Endothelial cell of umbilical vein (primary cell): ENCODE results near the gene ADAP2. TPM values are rescaled to one million over a fixed set of nuclear protein-coding genes. Genes with fewer than 3 reads are reported as not detected.

Source experiments
- BruUV-seq: library from RNA; stranded (reverse); fragments of 400-500 nt; replicated peaks from 2 replicates; lab custom pipeline; 2021; lab: Mats Ljungman, UMichigan
- CTCF ChIA-PET: fragments of 300-600, 350-600 bp; sonication (Branson Sonifier 250); formaldehyde crosslinking; loops from one replicate; lab custom pipeline; 2021; ENCODE audit warnings: antibody characterized with exemption, inconsistent platforms; lab: Charles Lee
- POLR2A ChIA-PET: fragments of 300-600, 350-600 bp; sonication (Branson Sonifier 250); formaldehyde crosslinking; loops from one replicate; lab custom pipeline; 2021; ENCODE audit warnings: antibody characterized with exemption, inconsistent platforms; lab: Charles Lee
- DNase-seq: peaks from one replicate; pipeline ENCODE4 v3.0.0-alpha.2; 2011; ENCODE audit warnings: low read depth, low spot score
- FAIRE-seq: peaks from 2 replicates; lab custom pipeline; 2011; peaks lifted over from hg19 to GRCh38; lab: Jason Lieb, UNC
- H2AFZ ChIP-seq: 2 replicates; pipeline ENCODE4 v1.6.0; 2012; ENCODE audit warnings: low read depth, low read length, control low read depth, inconsistent platforms
- H3K27ac ChIP-seq: 2 replicates; pipeline ENCODE4 v1.5.1; 2011; ENCODE audit warnings: low read depth, mild to moderate bottlenecking, control low read depth, low read length, moderate library complexity; ENCODE audit not compliant: insufficient read depth
- H3K27me3 ChIP-seq, 2 experiments: 2 replicates each; pipeline versions ENCODE4 v1.6.0 to v1.6.1; 2011; ENCODE audit warnings: low read length in 2 of 2, mixed read lengths in 1 of 2; ENCODE audit not compliant: control insufficient read depth in 2 of 2, insufficient read depth in 2 of 2
- H3K36me3 ChIP-seq, 2 experiments: 2 replicates in 1 of 2; 3 replicates in 1 of 2; pipeline ENCODE4 v1.5.1; 2011; ENCODE audit warnings: low read length in 2 of 2, mild to moderate bottlenecking in 1 of 2, moderate library complexity in 1 of 2; ENCODE audit not compliant: control insufficient read depth in 2 of 2, insufficient read depth in 2 of 2; ENCODE audit errors: extremely low read depth in 1 of 2
- H3K4me1 ChIP-seq: 3 replicates; pipeline ENCODE4 v1.5.1; 2011; ENCODE audit warnings: mild to moderate bottlenecking, low read length; ENCODE audit not compliant: control insufficient read depth, insufficient read depth; ENCODE audit errors: extremely low read depth
- H3K4me2 ChIP-seq: 2 replicates; pipeline ENCODE4 v1.6.1; 2011; ENCODE audit warnings: low read length, control low read depth, mixed read lengths; ENCODE audit not compliant: insufficient read depth
- H3K4me3 ChIP-seq, 3 experiments: fragments of 200-600 bp in 1 of 3; sonication (generic), shearing (Covaris generic) in 1 of 3; replicated peaks in 1 of 3; 2 replicates each; pipeline ENCODE4 v1.5.1; 2011 to 2016; ENCODE audit warnings: control low read depth in 3 of 3, low read length in 3 of 3, mild to moderate bottlenecking in 2 of 3, inconsistent platforms in 1 of 3, low read depth in 1 of 3, moderate library complexity in 1 of 3; ENCODE audit not compliant: insufficient read depth in 1 of 3
- H3K79me2 ChIP-seq: 2 replicates; pipeline ENCODE4 v1.6.0; 2012; ENCODE audit warnings: low read length, inconsistent platforms; ENCODE audit not compliant: control insufficient read depth, insufficient read depth
- H3K9ac ChIP-seq: replicated peaks from 2 replicates; pipeline ENCODE3; 2011; ENCODE audit warnings: low read length, control low read depth; ENCODE audit not compliant: insufficient read depth; ENCODE audit errors: extremely low read depth
- H3K9me1 ChIP-seq: replicated peaks from 3 replicates; pipeline ENCODE4 v1.6.0; 2011; ENCODE audit warnings: mild to moderate bottlenecking, low read length; ENCODE audit not compliant: control insufficient read depth, insufficient read depth; ENCODE audit errors: extremely low read depth
- H3K9me3 ChIP-seq: replicated peaks from 2 replicates; pipeline ENCODE4 v1.5.1; 2012; ENCODE audit warnings: low read length, inconsistent platforms; ENCODE audit not compliant: control insufficient read depth, insufficient read depth
- H4K20me1 ChIP-seq: replicated peaks from 2 replicates; pipeline ENCODE3; 2011; ENCODE audit warnings: mild to moderate bottlenecking, low read length; ENCODE audit not compliant: control insufficient read depth, insufficient read depth; ENCODE audit errors: extremely low read depth
- EZH2 ChIP-seq: IDR thresholded peaks from 2 replicates; pipeline ENCODE4 v1.6.1; 2012; ENCODE audit warnings: borderline replicate concordance, low read depth, mild to moderate bottlenecking, moderate library complexity, low read length, inconsistent platforms; ENCODE audit not compliant: severe bottlenecking
- FOS ChIP-seq: IDR thresholded peaks from 2 replicates; pipeline ENCODE4 v1.6.1; 2011; ENCODE audit warnings: mild to moderate bottlenecking, low read length, moderate library complexity, borderline replicate concordance; ENCODE audit not compliant: insufficient read depth
- GATA2 ChIP-seq: IDR thresholded peaks from 2 replicates; pipeline ENCODE4 v1.7.0; 2011; ENCODE audit warnings: low read depth, mild to moderate bottlenecking, moderate library complexity, mixed read lengths, low read length; ENCODE audit not compliant: insufficient read length, insufficient read depth
- JUN ChIP-seq: IDR thresholded peaks from 2 replicates; pipeline ENCODE4 v1.6.1; 2011; ENCODE audit warnings: borderline replicate concordance, low read depth; ENCODE audit not compliant: insufficient read length, insufficient read depth
- MAX ChIP-seq: IDR thresholded peaks from 2 replicates; pipeline ENCODE4 v1.6.1; 2011; ENCODE audit not compliant: insufficient read depth, insufficient read length
- MYC ChIP-seq: IDR thresholded peaks from one replicate; pipeline ENCODE4 v1.6.1; 2011; ENCODE audit warnings: mild to moderate bottlenecking, low read depth, low read length
- POLR2A ChIP-seq: IDR thresholded peaks from 2 replicates; pipeline ENCODE4 v1.6.1; 2012; ENCODE audit warnings: low read depth, mild to moderate bottlenecking, control low read depth, low read length
- POLR2AphosphoS5 ChIP-seq: IDR thresholded peaks from 2 replicates; pipeline ENCODE4 v1.6.1; 2012; ENCODE audit warnings: low read depth, mild to moderate bottlenecking, control low read depth, low read length, moderate library complexity; ENCODE audit not compliant: insufficient read depth
- dilution Hi-C: fragments of 300-500 bp; cut with MboI; formaldehyde crosslinking; loops from one replicate; pipeline ENCODE4 v1.15.0; 2019; ENCODE audit warnings: low sequenced_read_pairs; ENCODE audit not compliant: extremely low pct_ligation_motif_present
- intact Hi-C: fragments of 100-400 bp; cut with micrococcal nuclease; formaldehyde crosslinking; loops from one replicate; pipeline ENCODE4 v1.10.0; 2022
- polyA plus RNA-seq, 4 experiments: library from polyadenylated mRNA; depleted of rRNA in 3 of 4; stranded (reverse) in 3 of 4; unstranded in 1 of 4; fragments of >200 nt; gene quantifications; 2 replicates each; pipeline versions ENCODE4 v1.2.1 to v1.2.3, GENCODE V29; 2011 to 2012; ENCODE audit warnings: missing spikeins in 1 of 4
- total RNA-seq: library from RNA; stranded (reverse); gene quantifications from 2 replicates; pipeline ENCODE4 v1.2.3, GENCODE V29; 2021
- TF ChIP-seq, protein P1 (sequence below), 2 donors: IDR thresholded peaks; 1 replicate in 1 of 2; 2 replicates in 1 of 2; pipeline ENCODE4 v1.5.1; 2011; ENCODE audit warnings: low read length in 2 of 2, mild to moderate bottlenecking in 2 of 2, moderate library complexity in 2 of 2, control low read depth in 1 of 2, inconsistent platforms in 1 of 2, low read depth in 1 of 2; ENCODE audit not compliant: insufficient read depth in 1 of 2; ENCODE audit errors: extremely low read depth in 1 of 2

ADAP2 gene
- total and polyA plus RNA-seq, 2 donors (not counting 3 experiments of a cell fraction or from before 2014, with no cell fraction given), result 0.28 to 1.0 TPM

GRCh38 chr17:30920683-30921543, 832 bp upstream of the ADAP2 start:
- ChIA-PET CTCF (interaction anchor here (0.9 kb wide), 1 partner anchor 48 kb away, joined by 3 read pairs; no protein-coding TSS in a partner anchor), POLR2A (no interaction called here)
- no peak overlapping the region for H3K9ac ChIP-seq
- no peaks in the 10 kb centered on the region for H3K79me2 ChIP-seq
- peaks cover 10 to 20% of the 10 kb centered on the region in 2 experiments for H3K27me3 ChIP-seq
- no peaks in the 10 kb centered on the region for H3K36me3 ChIP-seq
- H3K9me1 ChIP-seq, result no peaks in the 10 kb centered on the region
- no TSS peak for BruUV-seq
- TF ChIP-seq MAX (no peak), GATA2 (no peak), MYC (no peak), POLR2AphosphoS5 (no peak), FOS (no peak), JUN (no peak), POLR2A (no peak), EZH2 (no peak)
- TF ChIP-seq, protein P1, sequence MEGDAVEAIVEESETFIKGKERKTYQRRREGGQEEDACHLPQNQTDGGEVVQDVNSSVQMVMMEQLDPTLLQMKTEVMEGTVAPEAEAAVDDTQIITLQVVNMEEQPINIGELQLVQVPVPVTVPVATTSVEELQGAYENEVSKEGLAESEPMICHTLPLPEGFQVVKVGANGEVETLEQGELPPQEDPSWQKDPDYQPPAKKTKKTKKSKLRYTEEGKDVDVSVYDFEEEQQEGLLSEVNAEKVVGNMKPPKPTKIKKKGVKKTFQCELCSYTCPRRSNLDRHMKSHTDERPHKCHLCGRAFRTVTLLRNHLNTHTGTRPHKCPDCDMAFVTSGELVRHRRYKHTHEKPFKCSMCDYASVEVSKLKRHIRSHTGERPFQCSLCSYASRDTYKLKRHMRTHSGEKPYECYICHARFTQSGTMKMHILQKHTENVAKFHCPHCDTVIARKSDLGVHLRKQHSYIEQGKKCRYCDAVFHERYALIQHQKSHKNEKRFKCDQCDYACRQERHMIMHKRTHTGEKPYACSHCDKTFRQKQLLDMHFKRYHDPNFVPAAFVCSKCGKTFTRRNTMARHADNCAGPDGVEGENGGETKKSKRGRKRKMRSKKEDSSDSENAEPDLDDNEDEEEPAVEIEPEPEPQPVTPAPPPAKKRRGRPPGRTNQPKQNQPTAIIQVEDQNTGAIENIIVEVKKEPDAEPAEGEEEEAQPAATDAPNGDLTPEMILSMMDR (IDR thresholded peaks at IDR 0.05; ENCODE audit: extremely low read depth in 1 of 2, insufficient read depth in 1 of 2, low read depth in 1 of 2, low read length in 2 of 2), result no peak
- dilution Hi-C loops, result no loop called here
- H3K27ac ChIP-seq, result peak overlapping the region; percentile 19
- H3K4me1 ChIP-seq, result peaks cover 19% of the 10 kb centered on the region
- no peak overlapping the region for H3K4me3 ChIP-seq
- peak overlapping the region; percentile 63 for H2AFZ ChIP-seq
- peak; percentile 28 for FAIRE-seq
- H4K20me1 ChIP-seq, result no peaks in the 10 kb centered on the region
- H3K4me2 ChIP-seq, result no peak overlapping the region
- intact Hi-C loops, result no loop called here
- no peak for DNase-seq
- H3K9me3 ChIP-seq, result no peaks in the 10 kb centered on the region
